Stimulated activated CD4-positive, alpha-beta T cell treated with anti-CD3 and anti-CD28 coated beads, TNF-alpha, amount 100 ng/mL, for 48 hours (primary cell): ENCODE data around the gene DMAC2.
"Not testable (repeated sequence)": the region's sequence is repeated elsewhere in the genome, so short reads cannot be mapped to it uniquely, and the experiment has no call there.

Experiments
- DNase-seq, 3 donors: peaks; one replicate each; pipeline ENCODE4 v3.0.0-alpha.2; 2020; ENCODE audit warnings: low read depth in 3 of 3

DMAC2 gene

DNA sequence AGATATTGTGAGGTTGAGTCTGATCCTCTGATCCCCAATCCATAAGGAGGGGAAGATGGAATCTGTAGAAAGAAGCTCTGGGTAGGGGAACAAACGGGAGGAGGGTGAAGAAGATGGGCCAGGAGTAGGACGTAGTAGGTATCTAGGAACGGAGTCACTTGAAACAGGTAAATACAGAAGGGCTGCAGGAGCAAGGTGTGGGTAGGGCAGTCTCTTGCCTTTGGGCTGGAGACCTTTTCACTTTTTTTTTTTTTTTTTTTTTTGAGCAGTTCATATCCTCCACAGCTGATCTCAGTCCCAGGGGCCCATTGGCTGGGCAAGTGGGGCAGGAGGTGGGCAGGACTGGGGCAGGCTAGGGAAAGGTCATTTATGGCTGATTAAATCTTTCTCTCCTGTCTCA lies 40.6 kb downstream of the DMAC2 start:
- DNase-seq, result no peak

GRCh38 chr19:41398598-41398997 lies 41.1 kb downstream of the DMAC2 start:
- no peak for DNase-seq

GRCh38 chr19:41398050-41398418 lies 41.7 kb downstream of the DMAC2 start:
- no peak for DNase-seq

DNA sequence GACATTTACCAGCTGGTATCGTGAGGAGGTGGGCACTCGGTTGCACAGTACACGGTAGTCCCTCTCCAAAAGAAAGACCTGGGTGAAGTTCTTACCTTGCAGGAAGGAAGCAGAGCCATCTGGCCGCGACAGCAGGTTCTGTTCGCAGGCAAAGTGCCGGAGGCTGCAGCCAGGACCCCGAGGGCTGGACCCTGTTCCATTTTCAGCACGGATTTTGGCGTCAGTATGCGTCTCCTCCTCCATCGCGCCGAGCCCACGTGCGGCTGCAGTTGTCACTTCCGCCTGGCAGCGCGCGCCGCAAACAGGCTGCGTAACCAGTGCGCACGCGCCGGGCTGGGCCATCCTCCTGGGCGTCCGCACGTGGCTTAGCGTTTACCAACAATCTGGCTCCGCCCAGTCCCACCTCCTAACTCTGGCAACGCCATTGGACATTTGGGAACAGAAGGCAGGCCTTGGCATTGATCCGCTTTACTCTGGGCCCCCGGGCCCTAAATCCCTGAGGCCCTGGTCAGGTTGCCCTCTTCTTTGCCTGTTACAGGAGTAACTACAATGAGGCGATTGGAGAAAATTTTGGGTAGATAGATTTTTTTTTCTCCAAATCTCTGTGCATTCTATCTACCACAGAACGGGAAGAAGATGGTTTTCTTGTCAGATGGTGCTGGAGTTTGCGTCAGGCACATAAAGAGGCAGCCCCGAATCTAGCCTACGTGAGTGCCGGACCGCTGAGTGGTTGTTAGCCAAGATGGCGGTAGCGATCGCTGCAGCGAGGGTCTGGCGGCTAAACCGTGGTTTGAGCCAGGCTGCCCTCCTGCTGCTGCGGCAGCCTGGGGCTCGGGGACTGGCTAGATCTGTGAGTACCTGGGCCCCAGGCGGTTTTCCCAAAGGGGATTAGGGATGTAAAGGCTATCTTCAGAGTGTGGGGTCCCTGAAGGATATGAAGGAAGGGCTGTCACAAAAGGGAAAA lies 42.3 kb downstream of the DMAC2 start, which contains the start of the genes BCKDHA and EXOSC5:
Gene BCKDHA (plus strand): TSS at position 733 of the 964 bp plus-strand sequence. CDS start 10 bp downstream, at position 743.
Gene EXOSC5 (minus strand): TSS at position 274 of the 964 bp plus-strand sequence. CDS start 31 bp downstream, at position 243.
- peak; percentile 96 to 99 (median 98) for DNase-seq

DNA sequence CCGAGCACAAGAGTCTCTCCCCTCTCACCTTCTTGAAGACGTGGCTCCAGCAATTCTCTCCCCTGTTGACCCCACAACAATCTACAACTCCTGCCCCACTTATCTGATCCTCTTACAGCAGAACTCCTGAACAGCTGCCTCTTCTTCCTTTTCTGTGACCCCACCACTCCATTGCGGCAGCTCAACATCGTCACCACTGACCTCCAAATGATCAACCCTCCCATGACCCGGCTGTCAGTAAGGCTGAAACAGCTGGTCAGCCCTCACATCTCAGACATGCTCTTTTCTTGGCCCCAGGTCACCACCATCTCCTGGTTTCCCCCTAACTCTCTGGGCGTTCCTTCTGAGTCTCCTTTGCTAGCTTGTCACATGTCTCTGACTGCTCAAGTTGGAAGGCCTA lies 44.4 kb downstream of the DMAC2 start:
- no peak for DNase-seq

GRCh38 chr19:41392775-41393174 lies 46.9 kb downstream of the DMAC2 start:
- DNase-seq, result no peak

DNA sequence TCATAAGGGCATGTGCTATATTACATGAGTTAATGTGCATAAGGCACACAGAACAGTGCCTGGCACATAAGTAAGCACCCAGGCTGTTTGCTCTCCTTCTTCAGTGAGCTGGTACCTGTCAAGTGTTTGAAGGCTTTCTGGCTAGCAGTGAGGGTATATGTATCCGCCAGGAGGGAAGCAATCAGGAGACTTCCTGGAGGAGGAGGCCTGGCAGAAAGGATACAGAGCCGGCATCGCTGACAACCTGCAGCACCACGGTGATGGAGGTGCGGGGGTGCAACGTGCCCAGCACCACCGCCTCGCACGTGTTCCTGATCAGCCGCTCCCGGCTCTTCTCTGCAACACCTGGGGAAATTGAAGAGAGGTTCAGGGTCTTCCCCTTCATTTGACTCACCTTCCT lies 48.1 kb downstream of the DMAC2 start:
- no peak for DNase-seq

DNA sequence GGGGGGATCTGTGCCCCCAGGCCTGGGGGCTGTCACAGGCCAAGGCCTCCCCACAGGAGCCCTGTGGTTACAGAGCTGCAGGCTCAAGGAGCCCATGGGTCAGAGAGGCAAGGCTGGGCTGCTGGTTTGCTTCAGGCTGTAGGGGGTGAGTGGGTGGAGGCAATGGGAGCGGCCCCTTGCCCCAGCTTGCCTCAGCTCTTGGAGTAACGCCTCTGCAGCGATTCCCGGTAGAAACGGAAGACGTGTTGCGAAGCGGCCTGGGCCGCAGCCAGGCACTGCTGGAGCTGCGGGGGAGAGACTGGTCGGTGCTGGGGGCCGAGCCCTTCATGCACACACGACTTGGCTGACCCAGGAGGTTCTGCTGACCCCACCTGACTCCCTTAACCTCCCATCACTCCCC lies 53.3 kb downstream of the DMAC2 start:
- DNase-seq, result no peak

DNA sequence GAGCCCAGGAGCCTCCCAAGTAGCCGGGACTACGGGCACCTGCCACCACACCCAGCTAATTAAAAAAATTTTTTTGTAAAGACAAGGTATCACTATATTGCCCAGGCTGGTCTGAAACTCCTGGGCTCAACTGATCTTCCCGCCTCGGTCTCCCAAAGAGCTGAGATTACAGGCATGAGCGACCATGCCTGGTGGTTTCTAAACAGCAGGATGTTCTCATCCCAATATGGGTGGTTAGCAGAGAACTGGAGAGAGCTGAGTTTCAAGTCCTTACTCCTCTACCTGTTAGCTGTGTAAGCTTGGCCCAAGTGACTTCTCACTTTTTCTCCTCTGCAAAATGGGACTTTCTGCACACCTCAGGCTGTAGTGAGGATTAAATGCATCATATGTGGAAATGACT lies 55.4 kb downstream of the DMAC2 start:
- no peak for DNase-seq

DNA sequence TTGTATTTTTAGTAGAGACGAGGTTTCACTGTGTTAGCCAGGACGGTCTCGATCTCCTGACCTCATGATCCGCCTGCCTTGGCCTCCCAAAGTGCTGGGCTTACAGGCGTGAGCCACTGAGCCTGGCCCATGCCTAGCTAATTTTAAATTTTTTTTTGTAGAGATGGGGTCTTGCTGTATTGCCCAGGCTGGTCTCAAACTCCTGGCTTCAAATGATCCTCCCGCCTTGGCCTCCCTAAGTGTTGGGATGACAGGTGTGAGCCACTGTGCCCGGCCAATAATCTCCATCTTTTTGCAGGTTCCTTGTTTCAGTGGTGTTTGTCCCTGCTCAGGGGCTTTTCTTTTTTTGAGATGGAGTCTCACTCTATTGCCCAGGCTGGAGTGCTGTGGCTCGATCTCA lies 58.2 kb downstream of the DMAC2 start:
- not testable (repeated sequence) for DNase-seq
